Measurements from ENCODE around the gene INHBB. TPM values are rescaled to one million over a fixed set of nuclear protein-coding genes. Genes with fewer than 3 reads are reported as not detected.
"Not testable (repeated sequence)": the region's sequence is repeated elsewhere in the genome, so short reads cannot be mapped to it uniquely, and the experiment has no call there.

The INHBB gene
- polyA plus RNA-seq, 4 donors, result 0.06 to 0.17 TPM; not detected in 2

DNA sequence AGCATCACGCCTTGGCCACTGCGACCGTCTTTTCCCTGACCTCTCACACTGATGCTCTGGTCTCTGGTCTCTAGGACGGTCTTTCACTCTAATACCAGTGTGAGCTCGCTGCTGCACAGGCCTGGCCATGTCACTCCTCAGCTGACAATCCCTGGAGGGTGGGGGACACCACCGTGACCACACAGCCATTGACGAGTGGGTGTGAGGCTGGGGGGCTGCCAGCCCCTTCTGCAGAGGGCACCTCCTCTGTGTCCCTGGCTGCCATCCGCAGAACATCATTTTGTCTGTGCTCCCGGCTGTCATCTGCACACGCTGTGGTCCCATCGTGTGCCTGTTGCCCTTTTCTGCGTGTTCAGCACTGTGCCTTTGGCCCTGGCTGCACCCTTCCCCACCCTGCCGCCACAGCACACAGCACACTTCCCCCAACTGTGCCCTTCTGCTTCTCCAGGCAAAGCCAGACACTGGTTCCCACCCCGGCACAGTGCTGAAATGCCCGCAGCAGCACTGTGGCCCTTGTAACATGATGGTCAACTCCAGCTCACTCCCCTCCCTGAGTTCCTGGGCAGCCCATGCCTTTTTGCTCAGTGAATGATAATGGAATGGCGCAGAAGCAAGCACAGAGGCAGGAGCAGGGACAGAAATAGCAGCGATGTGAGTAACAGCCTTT lies 30.4 kb upstream of the INHBB start:
- DNase-seq (ENCODE audit: low read depth in 4 of 4, low spot score in 3 of 4), result no peak

DNA sequence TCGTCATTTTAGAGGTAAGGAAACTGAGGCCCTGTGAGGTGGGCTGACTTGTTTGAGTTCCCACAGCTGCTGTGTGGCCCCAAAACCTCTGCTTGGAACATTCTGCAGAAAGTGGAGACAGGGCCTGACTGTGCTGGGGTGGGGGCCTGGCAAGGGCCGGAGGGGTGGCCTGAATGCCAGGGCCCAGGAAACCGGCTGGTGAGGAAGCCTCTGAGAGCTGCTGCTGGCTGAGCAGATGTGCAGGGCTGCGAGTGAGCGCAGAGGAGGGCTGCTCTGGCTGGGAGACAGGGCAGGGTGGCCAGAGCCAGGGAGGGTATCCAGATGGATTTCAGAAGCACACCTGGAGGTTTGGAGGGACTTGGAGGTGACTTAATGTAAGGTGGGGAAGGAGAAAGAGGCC lies 29.9 kb upstream of the INHBB start:
- no peak for DNase-seq (ENCODE audit: low read depth in 4 of 4, low spot score in 3 of 4)

DNA sequence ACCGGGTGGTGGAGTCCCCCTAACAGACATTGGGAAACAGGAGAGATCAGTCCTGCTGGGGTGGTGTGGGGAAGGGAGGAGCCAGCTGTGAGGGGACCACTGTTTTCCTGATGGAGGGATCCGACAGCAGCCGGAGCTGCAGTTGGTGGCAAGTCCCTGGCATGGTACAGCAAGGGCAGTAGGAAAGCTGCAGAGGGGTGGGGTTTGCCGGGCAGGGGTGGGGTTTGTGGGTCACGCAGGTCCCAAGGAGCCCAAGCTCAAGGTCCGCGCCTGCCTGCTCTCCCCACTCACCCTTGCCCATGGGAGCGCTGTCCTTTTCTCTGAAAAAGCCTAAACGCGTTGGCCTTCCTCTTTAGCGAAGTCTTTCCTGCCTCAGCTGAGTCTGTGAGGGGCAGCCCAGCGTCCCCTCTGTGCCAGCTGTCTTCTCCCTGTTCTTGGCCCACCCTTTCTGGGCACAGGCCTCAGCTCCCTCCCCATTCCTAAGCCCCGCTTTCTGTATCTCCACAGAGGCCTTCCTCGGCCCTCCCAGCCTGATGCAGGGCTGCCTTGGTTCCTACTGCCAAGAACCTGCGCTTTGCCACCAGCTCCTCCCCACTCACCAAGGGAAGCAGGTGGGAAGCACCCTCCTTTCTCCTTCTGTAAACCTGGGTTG lies 29.3 kb upstream of the INHBB start:
- no peak for DNase-seq (ENCODE audit: low read depth in 4 of 4, low spot score in 3 of 4)

GRCh38 chr2:120317180-120317533 lies 28.8 kb upstream of the INHBB start:
- DNase-seq (ENCODE audit: low read depth in 4 of 4, low spot score in 3 of 4), result no peak

GRCh38 chr2:120317916-120318315 lies 28.0 kb upstream of the INHBB start:
- no peak for DNase-seq (ENCODE audit: low read depth in 4 of 4, low spot score in 3 of 4)

- DNase-seq (ENCODE audit: low read depth in 4 of 4, low spot score in 3 of 4), result no peak
Measured at GRCh38 chr2:120318626-120319025, 27.3 kb upstream of the INHBB start.

DNA sequence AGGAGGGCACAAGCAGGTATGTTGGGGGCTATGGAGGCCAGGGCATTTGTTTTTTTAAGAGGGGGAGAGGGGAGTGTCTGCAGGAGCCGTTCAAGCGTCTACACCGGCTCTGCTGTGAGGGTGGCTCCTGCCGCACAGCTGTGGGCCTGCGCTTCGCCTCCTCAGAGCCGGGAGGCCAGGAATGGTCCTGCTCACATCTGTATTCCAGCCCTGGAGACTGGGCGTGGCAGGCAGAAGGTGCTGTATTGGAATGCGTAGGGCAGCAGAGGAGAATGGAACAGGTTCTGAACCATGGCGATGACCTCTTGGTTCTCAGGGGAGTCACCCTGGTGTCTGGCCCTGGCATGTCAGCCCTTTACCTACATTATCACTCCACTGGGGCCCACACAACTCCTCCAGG lies 26.8 kb upstream of the INHBB start:
- no peak for DNase-seq (ENCODE audit: low read depth in 4 of 4, low spot score in 3 of 4)

GRCh38 chr2:120319686-120320317 lies 26.1 kb upstream of the INHBB start:
- DNase-seq (ENCODE audit: low read depth in 4 of 4, low spot score in 3 of 4), result no peak

- no peak for DNase-seq (ENCODE audit: low read depth in 4 of 4, low spot score in 3 of 4)
Measured at GRCh38 chr2:120320318-120320851, 25.6 kb upstream of the INHBB start.

GRCh38 chr2:120320887-120321556 lies 24.9 kb upstream of the INHBB start:
- not testable (repeated sequence) for DNase-seq (ENCODE audit: low read depth in 4 of 4, low spot score in 3 of 4)

- no peak for DNase-seq (ENCODE audit: low read depth in 4 of 4, low spot score in 3 of 4)
Measured at GRCh38 chr2:120321721-120322284, 24.1 kb upstream of the INHBB start.

GRCh38 chr2:120322329-120322728 lies 23.6 kb upstream of the INHBB start:
- no peak for DNase-seq (ENCODE audit: low read depth in 4 of 4, low spot score in 3 of 4)

DNA sequence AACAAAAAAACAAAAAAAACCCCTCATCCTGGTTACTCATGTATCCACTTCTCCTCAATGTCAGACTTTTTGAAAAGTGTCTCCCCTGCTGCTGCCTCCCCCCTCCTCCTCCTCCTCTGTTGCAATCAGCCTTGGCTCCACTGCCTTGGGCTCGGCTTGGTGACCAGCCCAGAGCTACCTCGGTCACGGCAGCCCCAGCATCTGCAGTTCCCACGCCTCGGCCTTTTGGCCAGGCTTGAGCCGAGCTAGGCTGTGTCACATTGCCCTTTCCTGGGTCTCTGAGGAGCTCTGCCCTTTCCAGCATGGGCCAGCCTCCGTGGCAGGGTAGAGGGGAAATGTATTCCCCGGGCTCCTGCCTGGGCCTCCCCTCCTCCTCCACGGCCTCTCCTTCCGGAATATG lies 22.7 kb upstream of the INHBB start:
- DNase-seq (ENCODE audit: low read depth in 4 of 4, low spot score in 3 of 4), result no peak

- no peak for DNase-seq (ENCODE audit: low read depth in 4 of 4, low spot score in 3 of 4)
Measured at GRCh38 chr2:120323807-120324399, 22.0 kb upstream of the INHBB start.

- no peak for DNase-seq (ENCODE audit: low read depth in 4 of 4, low spot score in 3 of 4)
Measured at GRCh38 chr2:120324933-120325332, 21.0 kb upstream of the INHBB start.

- DNase-seq (ENCODE audit: low read depth in 4 of 4, low spot score in 3 of 4), result no peak
Measured at GRCh38 chr2:120326066-120326465, 19.9 kb upstream of the INHBB start.

DNA sequence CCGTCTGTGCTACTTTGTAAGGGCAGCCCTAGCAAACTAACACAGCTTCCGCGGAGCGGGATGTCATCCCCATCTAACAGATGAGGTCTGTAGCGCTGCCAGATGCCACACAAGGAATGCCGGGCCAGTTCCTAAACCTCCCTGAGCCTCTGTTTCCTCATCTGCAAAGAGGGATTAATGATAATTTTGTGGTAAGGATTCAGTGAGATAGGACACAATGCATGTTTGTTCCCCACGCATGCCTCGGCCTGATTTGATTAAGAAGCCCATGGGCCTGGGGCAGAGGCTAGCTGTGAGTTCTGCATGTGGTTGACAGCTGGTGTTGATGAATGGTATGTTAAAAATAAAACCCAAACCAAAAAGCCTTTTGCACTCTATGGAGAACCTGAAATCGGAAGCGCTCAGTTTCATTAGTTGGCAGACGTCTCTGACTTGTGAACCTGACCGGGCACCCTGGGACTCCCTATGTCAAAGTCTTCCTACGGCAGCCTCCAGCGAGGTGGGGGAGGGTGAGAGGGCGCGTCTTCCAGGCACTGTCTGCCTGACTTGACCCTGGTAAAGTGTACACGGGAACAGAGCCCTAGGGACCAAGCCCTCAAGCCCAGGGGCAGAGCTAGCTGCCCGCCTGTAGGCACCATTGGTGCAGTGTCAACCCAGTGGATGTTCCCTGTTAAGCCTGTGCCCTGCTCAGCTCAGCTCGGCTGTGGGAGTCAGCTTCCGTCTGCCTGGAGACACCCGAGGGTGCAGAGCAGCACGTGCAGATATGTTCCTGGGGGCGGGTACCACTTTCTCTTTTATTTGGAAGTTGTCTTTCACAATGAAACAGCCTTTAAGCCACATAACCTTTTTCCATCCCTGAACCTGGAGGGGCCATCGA lies 14.8 kb upstream of the INHBB start:
- DNase-seq (ENCODE audit: low read depth in 4 of 4, low spot score in 3 of 4), result no peak

DNA sequence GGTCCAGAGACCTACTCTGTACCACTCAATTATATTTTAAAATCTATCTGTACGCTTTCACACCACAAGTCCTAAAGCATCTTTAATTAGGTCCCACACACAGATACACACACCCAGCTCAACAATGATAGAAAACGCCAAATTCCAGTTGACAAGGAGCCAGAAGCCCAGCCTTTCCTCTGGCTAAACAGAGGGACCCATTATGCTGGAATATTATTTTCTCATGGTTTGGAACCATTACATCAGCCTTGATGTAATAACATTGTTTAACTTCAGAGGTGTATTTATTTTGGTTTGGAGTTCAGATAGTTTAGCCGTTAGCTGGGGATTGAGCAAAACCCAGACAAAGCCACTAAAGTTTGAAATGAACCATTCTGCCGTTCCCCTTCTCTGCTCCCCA lies 14.0 kb upstream of the INHBB start:
- DNase-seq (ENCODE audit: low read depth in 4 of 4, low spot score in 3 of 4), result no peak

DNA sequence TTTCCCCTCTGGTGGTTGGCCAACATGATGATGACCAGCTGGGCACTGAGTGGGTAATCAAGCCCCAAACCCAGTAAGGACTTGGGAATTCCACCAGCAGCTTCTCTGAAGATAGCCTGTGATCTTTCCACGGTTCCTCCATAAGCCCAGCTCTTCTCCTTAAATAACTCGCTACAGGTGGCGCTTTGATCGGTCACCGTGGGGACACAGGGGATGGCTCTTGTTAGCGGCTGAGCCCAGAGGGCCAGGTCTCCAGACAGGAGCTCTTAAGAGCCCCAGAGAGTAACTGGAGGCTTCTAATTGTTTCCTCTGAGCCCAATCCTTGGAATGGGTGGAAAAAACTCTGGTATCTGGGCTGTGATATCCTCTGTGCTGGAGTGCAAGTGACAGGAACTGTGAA lies 13.6 kb upstream of the INHBB start:
- no peak for DNase-seq (ENCODE audit: low read depth in 4 of 4, low spot score in 3 of 4)

GRCh38 chr2:120334068-120334467 lies 11.9 kb upstream of the INHBB start:
- no peak for DNase-seq (ENCODE audit: low read depth in 4 of 4, low spot score in 3 of 4)

Data from right renal pelvis (tissue), 4 donors.